Choroid plexus epithelial cell (primary cell): ENCODE data around the gene STXBP4.

Source experiments
- DNase-seq: peaks from one replicate; pipeline ENCODE4 v3.0.0-alpha.2; 2010; ENCODE audit warnings: low read depth
- H3K4me3 ChIP-seq: 2 replicates; pipeline ENCODE4 v1.5.1; 2011; ENCODE audit warnings: low read depth, mild to moderate bottlenecking, control low read depth, low read length, moderate library complexity
- CTCF ChIP-seq: conservative IDR thresholded peaks from 2 replicates; pipeline ENCODE4 v1.5.1; 2011; ENCODE audit warnings: low read depth, mild to moderate bottlenecking, control low read depth, inconsistent platforms, low read length, moderate library complexity

The STXBP4 gene

GRCh38 chr17:55149485-55149884 is 180.9 kb downstream of the STXBP4 start:
- no peak for DNase-seq
- no peak for TF ChIP-seq CTCF
- no peak overlapping the region for H3K4me3 ChIP-seq

GRCh38 chr17:55152236-55152635 is 183.7 kb downstream of the STXBP4 start:
- no peak for TF ChIP-seq CTCF
- peak; percentile 40 for DNase-seq
- H3K4me3 ChIP-seq = no peak overlapping the region

- no peak for TF ChIP-seq CTCF
- DNase-seq = no peak
- H3K4me3 ChIP-seq = no peak overlapping the region
Measured at GRCh38 chr17:55154101-55154500, 185.5 kb downstream of the STXBP4 start.

- no peak for TF ChIP-seq CTCF
- DNase-seq = no peak
- no peak overlapping the region for H3K4me3 ChIP-seq
Measured at GRCh38 chr17:55155856-55156560, 187.4 kb downstream of the STXBP4 start.

GRCh38 chr17:55157165-55157564 is 188.6 kb downstream of the STXBP4 start:
- DNase-seq = peak; percentile 77
- no peak overlapping the region for H3K4me3 ChIP-seq
- no peak for TF ChIP-seq CTCF

GRCh38 chr17:55158439-55158838 is 189.9 kb downstream of the STXBP4 start:
- no peak overlapping the region for H3K4me3 ChIP-seq
- DNase-seq = no peak
- TF ChIP-seq CTCF = no peak

- peak; percentile 56 for DNase-seq
- no peak overlapping the region for H3K4me3 ChIP-seq
- TF ChIP-seq CTCF = no peak
Measured at GRCh38 chr17:55159251-55159650, 190.7 kb downstream of the STXBP4 start.
